Mesothelial cell of epicardium (in vitro differentiated cells): Measurements from ENCODE around the gene TMEM140. TPM values are rescaled to one million over a fixed set of nuclear protein-coding genes. Genes with fewer than 3 reads are reported as not detected.

ENCODE experiments used
- DNase-seq, 2 experiments: peaks; one replicate each; pipeline ENCODE4 v3.0.0; 2021; ENCODE audit warnings: low spot score in 2 of 2; ENCODE audit not compliant: unreplicated experiment in 2 of 2
- H3K27ac Mint-ChIP-seq: 2 replicates; pipeline ENCODE4 v1.8.0; 2021; ENCODE audit warnings: mixed read lengths
- H3K27me3 Mint-ChIP-seq: 2 replicates; pipeline ENCODE4 v1.8.0; 2021; ENCODE audit warnings: low read depth, mixed read lengths
- H3K36me3 Mint-ChIP-seq: 2 replicates; pipeline ENCODE4 v1.8.0; 2021; ENCODE audit warnings: mixed read lengths
- H3K4me1 Mint-ChIP-seq: 2 replicates; pipeline ENCODE4 v1.8.0; 2021; ENCODE audit warnings: mixed read lengths
- H3K4me3 Mint-ChIP-seq: 2 replicates; pipeline ENCODE4 v1.8.0; 2021; ENCODE audit warnings: mild to moderate bottlenecking, moderate library complexity, mixed read lengths
- H3K9me3 Mint-ChIP-seq: 2 replicates; pipeline ENCODE4 v1.8.0; 2021; ENCODE audit warnings: mixed read lengths
- total RNA-seq: library from RNA; stranded (reverse); gene quantifications from 3 replicates; pipeline ENCODE4 v1.2.1, GENCODE V29; 2021
- TF ChIP-seq, protein P1 (sequence below): fragments of 200-600 bp; sonication (generic); IDR thresholded peaks from one replicate; pipeline ENCODE4 v1.5.0; 2021; ENCODE audit warnings: antibody characterized with exemption; ENCODE audit not compliant: unreplicated experiment

TMEM140 gene
- total RNA-seq, 1 donor from 2014 or later: 0.40 TPM

DNA sequence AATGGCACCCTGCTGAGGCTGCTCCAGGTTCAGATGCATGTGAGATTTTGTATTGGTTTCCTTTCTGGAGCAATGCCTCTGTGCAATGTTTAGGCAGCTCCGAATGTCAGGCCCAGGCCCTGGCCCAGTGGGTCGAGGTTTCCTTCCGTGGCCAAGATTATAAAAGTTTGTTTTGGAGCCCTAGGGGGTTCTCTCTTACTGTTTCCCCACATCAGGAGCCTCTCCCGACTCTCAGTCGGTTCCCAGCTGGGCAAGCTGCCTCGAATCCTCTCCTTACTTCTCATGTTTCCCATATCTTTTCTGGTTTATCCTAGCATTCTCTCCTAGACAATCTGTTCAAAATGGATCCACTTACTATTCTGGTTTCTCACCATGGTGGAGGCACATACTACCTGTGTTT lies 11.0 kb downstream of the TMEM140 start:
- H3K27me3 Mint-ChIP-seq: no peaks in the 10 kb centered on the region
- TF ChIP-seq, protein P1, sequence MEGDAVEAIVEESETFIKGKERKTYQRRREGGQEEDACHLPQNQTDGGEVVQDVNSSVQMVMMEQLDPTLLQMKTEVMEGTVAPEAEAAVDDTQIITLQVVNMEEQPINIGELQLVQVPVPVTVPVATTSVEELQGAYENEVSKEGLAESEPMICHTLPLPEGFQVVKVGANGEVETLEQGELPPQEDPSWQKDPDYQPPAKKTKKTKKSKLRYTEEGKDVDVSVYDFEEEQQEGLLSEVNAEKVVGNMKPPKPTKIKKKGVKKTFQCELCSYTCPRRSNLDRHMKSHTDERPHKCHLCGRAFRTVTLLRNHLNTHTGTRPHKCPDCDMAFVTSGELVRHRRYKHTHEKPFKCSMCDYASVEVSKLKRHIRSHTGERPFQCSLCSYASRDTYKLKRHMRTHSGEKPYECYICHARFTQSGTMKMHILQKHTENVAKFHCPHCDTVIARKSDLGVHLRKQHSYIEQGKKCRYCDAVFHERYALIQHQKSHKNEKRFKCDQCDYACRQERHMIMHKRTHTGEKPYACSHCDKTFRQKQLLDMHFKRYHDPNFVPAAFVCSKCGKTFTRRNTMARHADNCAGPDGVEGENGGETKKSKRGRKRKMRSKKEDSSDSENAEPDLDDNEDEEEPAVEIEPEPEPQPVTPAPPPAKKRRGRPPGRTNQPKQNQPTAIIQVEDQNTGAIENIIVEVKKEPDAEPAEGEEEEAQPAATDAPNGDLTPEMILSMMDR: no peak
- H3K4me1 Mint-ChIP-seq: peaks cover 13% of the 10 kb centered on the region
- peaks cover 43% of the 10 kb centered on the region for H3K9me3 Mint-ChIP-seq
- no peak overlapping the region for H3K4me3 Mint-ChIP-seq
- no peak overlapping the region for H3K27ac Mint-ChIP-seq
- peaks cover 32% of the 10 kb centered on the region for H3K36me3 Mint-ChIP-seq
- no peak for DNase-seq

DNA sequence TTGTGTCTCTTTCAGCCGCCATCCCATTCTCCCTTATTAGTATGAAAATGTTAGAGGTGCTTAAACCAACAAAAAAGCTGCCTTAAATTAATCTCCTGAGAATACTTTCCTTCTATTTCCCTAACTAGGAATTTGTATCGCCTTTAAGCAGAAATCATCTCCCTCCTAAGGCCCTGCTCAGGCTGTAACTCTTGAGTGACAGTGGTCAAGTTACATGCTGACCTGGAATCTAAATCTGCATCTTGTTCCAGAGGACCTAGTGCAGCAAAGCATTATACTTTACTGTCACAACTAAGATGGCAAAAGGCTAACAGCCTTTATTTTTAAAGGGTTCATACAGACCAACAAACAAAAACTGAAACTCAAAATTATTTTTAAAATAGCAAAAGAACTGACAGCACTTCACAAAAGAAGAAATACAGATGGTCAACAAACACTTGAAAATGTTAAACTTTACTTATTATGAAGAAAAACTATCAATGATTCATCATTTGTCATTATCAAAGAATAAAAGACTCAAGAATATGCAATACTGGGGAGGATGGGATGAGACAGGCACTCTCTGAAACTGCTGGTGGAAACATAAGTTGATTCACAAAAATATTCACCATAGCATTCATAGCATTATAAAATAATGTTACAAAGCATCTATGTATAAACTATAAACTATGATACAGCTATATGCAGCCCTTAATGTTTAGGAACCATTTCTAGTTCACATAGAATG lies 11.7 kb downstream of the TMEM140 start:
- Mint-ChIP-seq H3K27ac (no peak overlapping the region), H3K9me3 (peaks cover 36% of the 10 kb centered on the region), H3K36me3 (peaks cover 38% of the 10 kb centered on the region), H3K4me1 (peaks cover 13% of the 10 kb centered on the region), H3K4me3 (no peak overlapping the region), H3K27me3 (no peaks in the 10 kb centered on the region)
- DNase-seq: no peak
- TF ChIP-seq, protein P1: no peak

DNA sequence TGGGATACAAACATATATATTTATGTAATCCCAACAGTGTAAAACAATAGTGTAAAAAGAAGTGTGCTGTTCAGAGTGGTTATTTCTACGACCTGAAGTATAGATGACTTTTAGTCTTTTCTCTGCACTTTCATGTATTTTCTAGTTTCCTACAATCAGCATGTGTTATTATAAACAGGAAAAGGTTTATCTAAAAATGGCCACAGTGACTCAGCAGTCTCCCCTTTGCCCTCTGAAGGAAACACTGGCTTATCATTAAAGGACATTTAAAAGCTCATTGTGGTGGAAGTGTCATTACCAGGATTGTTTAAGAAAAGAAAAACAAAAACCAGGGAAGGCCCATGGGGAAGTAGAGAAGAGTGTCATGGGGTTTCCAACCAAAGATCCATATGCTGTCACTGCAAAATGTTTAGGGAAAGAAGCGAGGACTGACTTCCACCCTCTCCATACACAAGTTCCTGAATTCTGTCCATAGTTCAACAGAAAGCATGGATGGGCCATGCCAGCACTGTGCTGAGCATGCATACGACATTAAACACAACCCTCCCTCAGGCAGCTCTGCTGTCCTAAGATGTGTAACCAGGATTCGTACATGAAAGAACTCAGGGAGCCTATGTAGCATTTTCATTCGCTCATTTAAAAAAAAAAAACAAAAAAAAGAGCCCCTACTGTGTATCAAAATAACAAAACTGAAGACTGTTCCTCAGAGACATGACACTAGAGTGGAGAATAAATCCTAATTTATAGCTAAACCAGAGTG lies 12.4 kb downstream of the TMEM140 start:
- H3K4me1 Mint-ChIP-seq: peaks cover 13% of the 10 kb centered on the region
- TF ChIP-seq, protein P1: no peak
- peaks cover 29% of the 10 kb centered on the region for H3K9me3 Mint-ChIP-seq
- no peak overlapping the region for H3K4me3 Mint-ChIP-seq
- H3K27me3 Mint-ChIP-seq: no peaks in the 10 kb centered on the region
- DNase-seq: no peak
- H3K27ac Mint-ChIP-seq: peak overlapping the region; percentile 62
- H3K36me3 Mint-ChIP-seq: peaks cover 40% of the 10 kb centered on the region

DNA sequence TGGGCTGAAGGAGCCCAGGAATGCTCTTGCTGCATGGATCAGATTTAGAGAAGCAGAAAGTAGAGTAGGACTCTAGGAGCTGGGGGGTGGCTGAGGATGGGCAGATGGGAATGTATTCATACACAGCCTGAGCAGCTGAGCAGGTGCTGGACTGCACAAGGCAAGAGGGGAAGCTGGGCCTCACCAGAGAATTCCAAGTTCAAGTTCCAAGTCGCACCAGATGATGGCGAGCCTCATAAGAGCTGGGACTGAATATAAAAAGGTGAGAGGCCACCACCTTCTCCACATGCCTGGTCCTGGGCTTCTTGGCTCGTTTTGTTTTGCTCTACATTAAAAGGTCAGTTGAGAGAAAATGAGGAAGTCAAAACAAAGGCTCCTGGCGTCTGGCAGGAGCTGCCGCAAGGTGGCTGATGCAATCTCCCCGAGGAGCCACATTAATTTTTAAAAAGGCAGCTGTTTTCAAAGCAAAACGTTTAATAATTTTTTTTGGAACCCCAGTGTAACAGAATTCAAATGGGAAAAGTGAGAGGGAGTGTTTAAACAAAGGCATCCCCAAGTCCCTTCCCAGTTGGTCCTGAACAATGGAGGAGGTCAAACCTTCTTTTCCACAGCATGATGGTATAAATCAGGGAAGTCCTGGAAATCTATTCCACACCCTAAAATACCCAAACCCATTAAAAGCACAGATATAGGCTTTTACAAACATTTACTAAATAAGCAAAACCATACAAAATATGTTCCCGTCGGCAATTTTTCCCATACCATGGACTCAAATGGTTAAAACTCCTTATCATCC lies 13.2 kb downstream of the TMEM140 start:
- TF ChIP-seq, protein P1: no peak
- no peak overlapping the region for H3K4me3 Mint-ChIP-seq
- H3K27me3 Mint-ChIP-seq: no peaks in the 10 kb centered on the region
- H3K36me3 Mint-ChIP-seq: peaks cover 39% of the 10 kb centered on the region
- no peak for DNase-seq
- H3K9me3 Mint-ChIP-seq: peaks cover 22% of the 10 kb centered on the region
- peak overlapping the region; percentile 62 for H3K27ac Mint-ChIP-seq
- peaks cover 13% of the 10 kb centered on the region for H3K4me1 Mint-ChIP-seq

DNA sequence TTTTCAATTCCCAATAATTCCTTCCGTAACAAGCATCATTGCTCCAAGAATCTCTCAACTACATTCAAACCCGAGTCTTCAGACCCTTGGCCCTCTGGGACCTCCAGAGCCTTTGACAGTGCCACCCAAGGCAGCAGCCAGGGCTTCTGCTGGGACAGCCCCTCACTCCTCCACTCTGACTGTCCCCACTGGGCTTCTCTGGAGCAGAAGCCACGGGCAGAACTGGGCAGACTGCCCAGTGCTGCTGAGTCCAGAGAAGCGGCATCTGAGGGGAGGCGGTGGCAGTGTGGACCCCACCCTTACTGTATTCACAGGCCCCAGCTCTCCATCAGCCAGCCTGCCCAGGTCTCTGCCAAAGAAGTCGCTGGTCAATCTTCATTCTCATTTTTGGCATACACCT lies 13.8 kb downstream of the TMEM140 start:
- no peak for DNase-seq
- TF ChIP-seq, protein P1: no peak
- H3K27me3 Mint-ChIP-seq: no peaks in the 10 kb centered on the region
- H3K4me3 Mint-ChIP-seq: no peak overlapping the region
- H3K27ac Mint-ChIP-seq: no peak overlapping the region
- peaks cover 13% of the 10 kb centered on the region for H3K4me1 Mint-ChIP-seq
- H3K36me3 Mint-ChIP-seq: peaks cover 36% of the 10 kb centered on the region
- H3K9me3 Mint-ChIP-seq: peaks cover 16% of the 10 kb centered on the region
